ENCODE results near the gene URM1.

DNA sequence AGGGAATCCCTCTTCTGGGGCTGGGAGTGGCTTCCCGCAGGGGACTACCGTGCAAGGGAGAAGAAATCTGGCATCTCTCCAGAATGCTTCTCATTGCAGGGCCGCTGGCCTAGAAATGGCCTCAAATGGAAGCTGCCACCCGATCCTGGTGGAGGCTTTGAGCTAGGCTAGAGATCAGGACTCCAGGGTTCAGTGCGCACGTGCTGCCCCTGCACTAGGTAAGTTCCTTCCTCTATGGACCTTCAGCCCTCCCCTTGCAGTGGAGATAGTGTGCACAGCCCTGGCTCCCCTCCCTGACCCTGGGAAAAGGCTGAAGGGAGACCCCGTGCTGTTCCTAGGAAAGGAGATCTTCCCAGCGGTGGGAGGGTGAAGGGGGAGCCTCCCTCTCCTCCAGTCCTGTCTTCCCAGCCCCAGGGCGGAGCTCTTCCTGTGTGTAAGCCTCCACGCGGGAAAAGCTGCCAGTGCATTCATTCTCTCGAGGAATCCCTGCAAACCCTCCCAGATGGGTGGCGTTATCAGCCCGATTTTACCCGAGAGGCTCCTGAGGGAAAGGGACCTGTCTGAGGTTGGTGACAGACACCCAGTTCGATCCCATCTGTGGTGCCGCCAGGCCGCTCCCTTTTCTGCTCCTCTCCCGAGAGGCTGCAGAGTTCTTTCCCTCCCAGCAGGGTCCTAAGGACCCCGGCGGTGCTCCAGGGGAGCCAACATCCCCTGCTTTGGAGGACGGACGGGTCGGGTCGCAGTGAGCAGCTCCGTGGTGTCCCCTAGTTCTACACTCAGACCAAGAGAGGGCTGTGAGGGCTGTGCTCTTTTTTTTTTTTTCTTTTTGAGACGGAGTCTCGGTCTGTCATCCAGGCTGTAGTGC lies 48.1 kb downstream of the URM1 start:
- TF ChIP-seq, protein P1, sequence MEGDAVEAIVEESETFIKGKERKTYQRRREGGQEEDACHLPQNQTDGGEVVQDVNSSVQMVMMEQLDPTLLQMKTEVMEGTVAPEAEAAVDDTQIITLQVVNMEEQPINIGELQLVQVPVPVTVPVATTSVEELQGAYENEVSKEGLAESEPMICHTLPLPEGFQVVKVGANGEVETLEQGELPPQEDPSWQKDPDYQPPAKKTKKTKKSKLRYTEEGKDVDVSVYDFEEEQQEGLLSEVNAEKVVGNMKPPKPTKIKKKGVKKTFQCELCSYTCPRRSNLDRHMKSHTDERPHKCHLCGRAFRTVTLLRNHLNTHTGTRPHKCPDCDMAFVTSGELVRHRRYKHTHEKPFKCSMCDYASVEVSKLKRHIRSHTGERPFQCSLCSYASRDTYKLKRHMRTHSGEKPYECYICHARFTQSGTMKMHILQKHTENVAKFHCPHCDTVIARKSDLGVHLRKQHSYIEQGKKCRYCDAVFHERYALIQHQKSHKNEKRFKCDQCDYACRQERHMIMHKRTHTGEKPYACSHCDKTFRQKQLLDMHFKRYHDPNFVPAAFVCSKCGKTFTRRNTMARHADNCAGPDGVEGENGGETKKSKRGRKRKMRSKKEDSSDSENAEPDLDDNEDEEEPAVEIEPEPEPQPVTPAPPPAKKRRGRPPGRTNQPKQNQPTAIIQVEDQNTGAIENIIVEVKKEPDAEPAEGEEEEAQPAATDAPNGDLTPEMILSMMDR (conservative IDR thresholded peaks at IDR 0.05): no peak
- TF ChIP-seq ZFX (IDR thresholded peaks at IDR 0.05): no peak

Measured in C4-2B (cell line).